Gastrocnemius medialis (tissue), 4 donors: Measurements from ENCODE around the gene TMSB10.

Source experiments
- POLR2A ChIP-seq, 2 donors: fragments of 450-650 bp; IDR thresholded peaks; one replicate each; pipeline ENCODE4 v1.6.1; 2017; ENCODE audit warnings: antibody characterized with exemption in 2 of 2, mild to moderate bottlenecking in 2 of 2, moderate library complexity in 2 of 2
- TF ChIP-seq, protein P1 (sequence below), 5 experiments: fragments of 450-650 bp in 3 of 5; fragments of 200-600 bp in 2 of 5; sonication (generic) in 2 of 5; IDR thresholded peaks in 4 of 5; conservative IDR thresholded peaks in 1 of 5; 1 replicate in 4 of 5; 2 replicates in 1 of 5; pipeline ENCODE4 v1.5.1; 2016 to 2019; ENCODE audit warnings: antibody characterized with exemption in 5 of 5, mild to moderate bottlenecking in 3 of 5, moderate library complexity in 3 of 5

DNA sequence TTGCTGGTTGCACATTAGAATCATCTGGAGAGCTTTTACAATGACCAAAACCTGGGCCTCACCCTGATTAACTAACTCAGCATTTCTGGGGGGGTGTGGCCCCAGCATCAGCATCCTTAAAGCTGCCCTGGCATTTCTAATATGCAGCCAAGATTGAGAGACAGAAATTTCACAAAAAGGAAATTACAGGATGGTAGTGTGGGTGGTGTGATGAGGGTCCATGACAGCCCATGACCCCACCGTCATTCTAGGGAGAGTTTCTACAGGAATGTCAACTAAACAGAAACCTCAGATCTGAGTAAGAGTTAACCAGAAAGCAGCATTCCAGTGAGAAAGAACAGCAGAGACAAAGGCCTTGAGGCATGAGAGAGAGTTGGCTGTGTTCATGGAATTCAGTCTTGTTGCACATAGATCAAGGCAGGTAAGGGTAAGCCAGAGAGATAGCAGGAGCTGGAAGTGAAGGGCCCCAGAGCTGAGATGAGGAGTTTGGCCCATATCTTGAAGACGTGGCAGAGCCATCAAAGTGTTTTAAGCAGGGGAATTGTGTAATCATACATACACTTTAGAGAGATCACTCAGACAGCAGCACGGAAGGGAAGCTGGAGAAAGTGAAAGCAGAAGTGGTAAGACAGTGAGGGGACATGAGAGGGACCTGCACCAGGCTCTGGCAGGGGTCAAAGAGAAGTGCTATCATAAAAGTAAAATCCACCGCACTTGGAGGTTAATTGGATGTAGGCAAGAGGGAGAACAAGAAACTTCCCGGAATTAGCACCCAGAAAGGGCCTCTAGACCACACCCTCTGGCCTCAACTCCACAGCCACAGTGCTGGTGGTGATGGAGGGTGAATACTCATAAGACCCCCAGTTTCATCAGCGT, 16.8 kb upstream of the TMSB10 start:
- TF ChIP-seq, protein P1, sequence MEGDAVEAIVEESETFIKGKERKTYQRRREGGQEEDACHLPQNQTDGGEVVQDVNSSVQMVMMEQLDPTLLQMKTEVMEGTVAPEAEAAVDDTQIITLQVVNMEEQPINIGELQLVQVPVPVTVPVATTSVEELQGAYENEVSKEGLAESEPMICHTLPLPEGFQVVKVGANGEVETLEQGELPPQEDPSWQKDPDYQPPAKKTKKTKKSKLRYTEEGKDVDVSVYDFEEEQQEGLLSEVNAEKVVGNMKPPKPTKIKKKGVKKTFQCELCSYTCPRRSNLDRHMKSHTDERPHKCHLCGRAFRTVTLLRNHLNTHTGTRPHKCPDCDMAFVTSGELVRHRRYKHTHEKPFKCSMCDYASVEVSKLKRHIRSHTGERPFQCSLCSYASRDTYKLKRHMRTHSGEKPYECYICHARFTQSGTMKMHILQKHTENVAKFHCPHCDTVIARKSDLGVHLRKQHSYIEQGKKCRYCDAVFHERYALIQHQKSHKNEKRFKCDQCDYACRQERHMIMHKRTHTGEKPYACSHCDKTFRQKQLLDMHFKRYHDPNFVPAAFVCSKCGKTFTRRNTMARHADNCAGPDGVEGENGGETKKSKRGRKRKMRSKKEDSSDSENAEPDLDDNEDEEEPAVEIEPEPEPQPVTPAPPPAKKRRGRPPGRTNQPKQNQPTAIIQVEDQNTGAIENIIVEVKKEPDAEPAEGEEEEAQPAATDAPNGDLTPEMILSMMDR (IDR thresholded peaks at IDR 0.05 in 4 of 5, conservative IDR thresholded peaks at IDR 0.05 in 1 of 5) = no peak
- no peak for TF ChIP-seq POLR2A (IDR thresholded peaks at IDR 0.05)
